Fibroblast of peridontal ligament (primary cell): ENCODE results near the gene CRX.
A peak's percentile ranks its signal among the peaks of the same experiment; 100 is the strongest.
"Not testable (repeated sequence)": the region's sequence is repeated elsewhere in the genome, so short reads cannot be mapped to it uniquely, and the experiment has no call there.

Experiments
- DNase-seq: peaks from one replicate; pipeline ENCODE4 v3.0.0-alpha.2; 2010; ENCODE audit errors: extremely low read depth

CRX gene

DNA sequence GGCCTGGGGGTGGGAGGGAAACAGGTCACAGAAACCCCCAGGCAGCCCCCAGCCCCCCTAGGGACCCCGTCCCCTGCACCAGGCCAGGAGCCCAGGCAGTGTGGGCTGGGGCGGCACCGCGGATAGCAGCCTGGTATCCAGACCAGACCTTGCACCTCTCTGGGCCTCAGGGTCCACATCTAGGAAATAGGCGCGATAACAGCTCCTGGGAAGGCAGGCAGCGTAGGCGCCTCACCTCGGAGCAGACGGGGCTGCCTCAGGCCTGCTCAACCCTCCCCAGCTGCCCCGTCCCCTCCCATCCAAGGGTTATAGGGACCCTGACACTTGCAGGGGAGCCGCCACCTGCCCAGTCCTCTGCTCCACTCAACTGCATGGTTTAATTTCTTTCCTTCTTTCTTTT, 18.1 kb upstream of the CRX start:
- not testable (repeated sequence) for DNase-seq

DNA sequence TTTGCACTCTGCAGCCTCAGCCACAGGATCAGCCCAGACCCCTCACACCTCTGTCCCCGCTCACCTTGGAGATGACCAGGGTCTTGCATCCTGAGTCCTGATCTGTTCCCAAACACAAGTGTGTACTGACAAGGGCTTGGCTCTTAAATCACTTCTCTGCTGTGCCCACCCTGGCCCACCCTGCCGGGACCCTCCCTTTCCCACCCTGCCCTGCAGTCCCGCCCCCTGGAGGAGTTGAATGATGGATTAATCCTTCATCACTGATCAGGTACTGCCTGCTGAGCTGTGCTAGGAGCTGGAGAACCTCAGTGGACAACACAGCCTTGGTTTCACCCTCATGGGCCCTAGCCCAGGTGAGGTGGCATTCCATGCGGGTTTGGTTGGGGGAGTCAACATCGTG, 17.3 kb upstream of the CRX start, which contains the start of gene TPRX1:
Gene TPRX1 (minus strand): TSS at position 101 of the 400 bp plus-strand sequence. CDS start 12 bp downstream, at position 89.
- DNase-seq = not testable (repeated sequence)

- no peak for DNase-seq
Observed at GRCh38 chr19:47805313-47805712, 16.4 kb upstream of the CRX start.

- DNase-seq = no peak
Observed at GRCh38 chr19:47806435-47806834, 15.3 kb upstream of the CRX start.

- DNase-seq = peak; percentile 12
Observed at GRCh38 chr19:47813304-47813994, 8.3 kb upstream of the CRX start.

GRCh38 chr19:47813995-47814328, 7.8 kb upstream of the CRX start:
- DNase-seq = no peak

DNA sequence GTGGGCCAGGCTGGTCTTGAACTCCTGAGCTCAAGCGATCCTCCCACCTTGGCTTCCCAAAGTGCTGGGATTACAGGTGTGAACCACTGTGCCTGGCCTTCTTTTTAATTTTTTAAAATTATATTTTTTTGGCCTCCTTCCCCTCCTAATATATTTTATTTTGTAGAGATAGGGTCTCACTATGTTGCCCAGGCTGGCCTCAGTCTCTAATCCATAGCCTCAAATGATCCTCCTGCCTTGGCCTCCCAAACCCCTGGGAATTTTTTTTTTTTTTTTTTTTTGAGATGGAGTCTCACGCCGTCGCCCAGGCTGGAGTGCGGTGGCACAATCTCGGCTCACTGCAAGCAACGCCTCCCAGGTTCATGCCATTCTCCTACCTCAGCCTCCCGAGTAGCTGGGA, 5.5 kb upstream of the CRX start:
- not testable (repeated sequence) for DNase-seq

DNA sequence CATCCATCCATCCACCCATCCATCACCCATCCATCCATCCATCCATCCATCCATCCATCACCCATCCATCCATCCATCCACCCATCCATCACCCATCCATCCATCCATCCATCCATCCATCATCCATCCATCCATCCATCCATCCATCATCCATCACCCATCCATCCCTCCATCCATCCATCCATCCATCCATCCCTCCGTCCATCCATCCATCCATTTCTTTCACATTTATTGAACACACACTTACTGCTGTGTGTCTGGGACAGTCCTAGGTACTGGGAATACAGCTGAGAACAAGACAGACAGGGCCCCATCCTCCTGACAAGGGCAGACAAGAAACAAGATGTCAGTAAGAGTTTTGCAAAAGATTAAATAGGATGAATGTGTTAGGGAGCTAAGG, 3.5 kb upstream of the CRX start:
- DNase-seq = not testable (repeated sequence)

DNA sequence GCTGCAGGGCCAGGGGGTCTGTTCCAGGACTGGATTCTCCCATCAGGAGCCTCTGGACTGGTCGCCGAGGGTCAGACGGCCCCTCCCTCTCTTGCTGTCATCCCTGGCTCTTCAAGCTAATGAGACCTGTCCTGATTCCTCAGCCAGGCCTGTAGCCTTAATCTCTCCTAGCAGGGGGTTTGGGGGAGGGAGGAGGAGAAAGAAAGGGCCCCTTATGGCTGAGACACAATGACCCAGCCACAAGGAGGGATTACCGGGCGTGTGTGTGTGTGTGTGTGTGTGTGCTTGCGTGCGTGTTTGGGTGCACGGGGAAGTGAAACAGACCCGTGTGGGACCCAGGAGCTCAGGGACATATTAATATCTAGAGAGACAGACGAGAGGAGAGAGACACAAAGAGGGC, 1.9 kb upstream of the CRX start:
- no peak for DNase-seq

- no peak for DNase-seq
Observed at GRCh38 chr19:47820410-47820809, 1.3 kb upstream of the CRX start.

DNA sequence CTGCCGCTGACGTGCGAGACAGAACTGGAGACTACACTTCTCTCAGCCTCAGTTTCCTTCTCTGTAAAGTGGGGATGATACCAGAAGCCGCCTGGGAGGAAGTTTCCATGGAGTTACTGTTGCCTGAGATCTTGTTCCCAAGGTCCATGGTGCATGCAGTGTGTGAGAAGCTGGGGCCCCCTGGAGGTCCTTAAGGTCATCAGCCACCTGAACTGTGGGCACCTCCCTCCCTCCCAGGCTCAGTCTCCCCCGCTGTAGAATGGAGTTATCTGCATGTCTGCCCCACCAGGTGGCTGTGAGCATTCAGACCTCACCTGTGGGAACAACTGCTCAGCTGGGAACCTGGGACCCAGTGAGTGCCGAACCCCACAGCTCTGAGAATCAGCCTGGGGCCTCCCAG, 2.7 kb downstream of the CRX start:
- DNase-seq = no peak

DNA sequence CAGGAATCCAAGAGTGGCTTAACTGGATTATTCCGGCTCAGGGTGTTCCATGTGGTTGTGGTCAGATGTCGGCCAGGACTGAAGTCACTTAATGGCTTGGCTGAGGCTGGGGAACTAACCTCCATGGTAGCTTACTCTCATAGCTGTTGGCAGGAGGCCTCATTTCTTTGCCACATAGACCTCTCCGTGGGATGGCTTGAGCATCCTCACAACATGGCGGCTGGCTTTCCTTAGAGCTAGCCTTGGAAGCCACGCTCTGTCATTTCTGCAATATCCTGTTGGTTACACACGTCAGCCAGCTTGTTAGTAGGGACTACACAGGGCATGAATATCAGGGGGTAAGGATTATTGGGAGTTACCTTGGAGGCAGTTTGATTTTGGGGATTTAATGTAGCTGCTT, 5.1 kb downstream of the CRX start:
- DNase-seq = no peak

- DNase-seq = no peak
Observed at GRCh38 chr19:47832723-47833122, 11.0 kb downstream of the CRX start.

DNA sequence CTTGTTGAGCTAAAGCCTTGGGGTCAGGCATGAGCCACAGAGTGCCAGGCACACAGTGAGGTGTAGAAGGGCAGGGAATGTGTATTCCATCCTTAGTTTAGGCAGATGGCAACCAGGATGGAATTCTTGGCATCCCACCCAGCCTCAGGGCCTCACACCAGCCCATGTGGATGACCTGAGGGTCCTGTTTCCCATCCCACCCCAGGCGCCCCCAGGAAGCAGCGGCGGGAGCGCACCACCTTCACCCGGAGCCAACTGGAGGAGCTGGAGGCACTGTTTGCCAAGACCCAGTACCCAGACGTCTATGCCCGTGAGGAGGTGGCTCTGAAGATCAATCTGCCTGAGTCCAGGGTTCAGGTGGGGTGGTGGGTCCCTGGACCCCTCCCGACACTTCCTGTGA, 14.3 kb downstream of the CRX start:
- no peak for DNase-seq

DNA sequence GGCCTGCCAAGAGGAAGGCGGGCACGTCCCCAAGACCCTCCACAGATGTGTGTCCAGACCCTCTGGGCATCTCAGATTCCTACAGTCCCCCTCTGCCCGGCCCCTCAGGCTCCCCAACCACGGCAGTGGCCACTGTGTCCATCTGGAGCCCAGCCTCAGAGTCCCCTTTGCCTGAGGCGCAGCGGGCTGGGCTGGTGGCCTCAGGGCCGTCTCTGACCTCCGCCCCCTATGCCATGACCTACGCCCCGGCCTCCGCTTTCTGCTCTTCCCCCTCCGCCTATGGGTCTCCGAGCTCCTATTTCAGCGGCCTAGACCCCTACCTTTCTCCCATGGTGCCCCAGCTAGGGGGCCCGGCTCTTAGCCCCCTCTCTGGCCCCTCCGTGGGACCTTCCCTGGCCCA, 17.7 kb downstream of the CRX start:
- no peak for DNase-seq

DNA sequence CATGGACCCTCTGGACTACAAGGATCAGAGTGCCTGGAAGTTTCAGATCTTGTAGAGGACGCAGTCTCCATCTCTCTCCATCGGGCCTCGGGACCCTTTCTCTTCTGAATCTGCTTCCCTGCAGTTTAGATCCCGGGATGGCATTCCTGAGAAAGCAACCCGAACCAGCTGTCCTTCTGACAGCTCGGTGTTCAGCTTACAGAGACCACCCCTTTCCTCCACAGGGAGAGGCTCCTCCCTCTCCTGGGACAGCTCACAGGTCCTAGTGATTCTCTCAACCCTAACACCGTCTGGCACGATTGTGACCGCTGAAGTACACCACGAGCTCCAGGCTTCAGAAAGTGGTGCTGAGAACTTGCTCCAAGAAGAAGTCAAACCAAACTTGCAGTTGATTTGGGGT, 18.2 kb downstream of the CRX start:
- DNase-seq = no peak

- no peak for DNase-seq
Observed at GRCh38 chr19:47842941-47843340, 21.2 kb downstream of the CRX start.

DNA sequence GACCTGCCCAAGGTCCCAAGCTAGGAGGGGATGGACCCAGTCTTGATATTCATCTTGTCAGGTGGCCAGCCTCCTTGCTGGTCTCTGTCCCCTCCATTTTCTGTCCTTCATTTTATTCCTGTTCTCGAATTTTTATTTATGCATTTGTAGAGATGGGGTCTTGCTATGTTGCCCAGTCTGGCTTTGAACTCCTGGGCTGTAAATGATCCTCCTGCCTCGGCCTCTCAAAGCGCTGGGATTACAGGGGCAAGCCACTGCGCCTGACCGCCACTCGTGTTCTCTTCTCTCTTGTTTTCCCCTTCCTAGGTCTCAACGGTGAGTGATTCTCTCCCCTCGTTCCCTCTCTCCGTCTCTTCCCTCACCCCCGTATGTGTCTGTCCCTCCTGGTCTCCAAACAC, 26.7 kb downstream of the CRX start:
- DNase-seq = no peak

DNA sequence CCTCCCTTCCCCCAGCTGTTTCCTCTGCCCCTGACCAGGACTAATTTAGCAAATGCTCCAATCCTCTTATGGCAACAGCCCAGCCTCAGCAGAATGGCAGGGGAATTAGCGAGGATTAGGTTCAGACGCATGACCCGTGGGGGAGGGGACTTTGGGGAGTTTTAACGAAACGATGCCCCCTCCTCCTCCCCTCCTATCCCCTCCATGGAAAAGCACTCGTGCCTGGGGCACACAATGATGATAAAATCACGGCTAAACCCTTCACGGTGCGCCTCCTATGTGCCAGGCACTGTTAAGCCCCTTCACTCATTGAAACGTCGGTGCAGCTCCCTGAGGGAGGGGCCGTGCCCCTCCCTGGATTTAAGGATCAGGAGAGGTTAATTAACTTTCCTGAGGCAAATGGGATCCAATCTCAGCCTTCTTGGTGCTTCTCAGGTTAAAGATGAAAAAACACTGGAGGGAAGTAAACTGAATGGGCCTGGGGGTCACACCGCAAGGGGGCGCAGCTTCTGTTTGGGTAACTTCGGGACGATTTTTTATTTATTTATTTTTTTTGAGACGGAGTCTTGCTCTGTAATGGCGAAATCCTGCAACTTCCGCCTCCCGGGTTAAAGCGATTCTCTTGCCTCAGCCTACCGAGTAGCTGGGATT, 27.2 kb downstream of the CRX start:
- DNase-seq = no peak

DNA sequence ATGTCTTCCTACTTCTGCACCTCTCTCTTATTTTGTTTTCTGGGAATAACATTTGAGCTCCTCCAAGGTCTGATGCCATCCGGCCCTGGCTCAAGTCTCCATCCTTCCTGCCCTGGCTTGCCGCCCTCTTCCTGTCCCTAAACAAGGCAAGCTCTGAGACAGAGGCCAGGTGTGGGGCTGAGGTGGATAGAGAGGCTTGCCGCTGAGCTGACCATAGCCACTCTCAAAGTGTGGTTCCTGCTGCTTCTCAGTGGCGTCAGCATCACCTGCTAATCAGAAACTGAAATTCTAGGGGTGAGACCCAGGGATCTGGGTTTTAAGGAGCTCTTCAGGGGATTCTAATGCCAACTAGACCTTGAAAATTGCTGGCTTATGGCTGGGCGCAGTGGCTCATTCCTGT, 31.3 kb downstream of the CRX start:
- no peak for DNase-seq

GRCh38 chr19:47854459-47854858, 32.7 kb downstream of the CRX start:
- DNase-seq = no peak

- DNase-seq = not testable (repeated sequence)
Observed at GRCh38 chr19:47858231-47858630, 36.5 kb downstream of the CRX start.

DNA sequence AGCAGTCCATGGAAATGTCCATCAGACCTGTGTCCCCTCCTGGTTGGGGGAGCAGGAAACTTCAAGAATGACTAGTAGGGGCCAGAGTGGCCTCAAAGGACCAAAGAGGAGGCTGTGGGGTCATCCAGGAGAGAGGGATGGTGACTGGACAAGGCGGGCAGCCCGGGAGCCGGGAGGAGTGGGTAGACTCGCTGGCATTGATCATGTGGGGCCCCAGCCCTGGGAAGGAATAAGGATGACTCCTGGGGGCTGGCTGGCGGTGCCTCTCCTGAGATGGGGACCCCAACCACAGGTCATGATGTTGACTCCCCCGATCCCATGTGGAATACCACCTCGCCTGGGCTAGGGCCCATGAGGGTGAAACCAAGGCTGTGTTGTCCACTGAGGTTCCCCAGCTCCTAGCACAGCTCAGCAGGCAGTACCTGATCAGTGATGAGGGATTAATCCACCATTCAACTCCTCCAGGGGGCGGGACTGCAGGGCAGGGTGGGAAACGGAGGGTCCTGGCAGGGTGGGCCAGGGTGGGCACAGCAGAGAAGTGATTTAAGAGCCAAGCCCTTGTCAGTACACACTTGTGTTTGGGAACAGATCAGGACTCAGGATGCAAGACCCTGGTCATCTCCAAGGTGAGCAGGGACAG, 37.0 kb downstream of the CRX start, which contains the start of gene TPRX2:
Gene TPRX2 (plus strand): TSS at position 590 of the 640 bp plus-strand sequence. CDS start 12 bp downstream, at position 602.
- not testable (repeated sequence) for DNase-seq
